Activated CD4-positive, alpha-beta T cell treated with anti-CD3 and anti-CD28 coated beads for 36 hours (primary cell): Measurements from ENCODE around the gene VKORC1. TPM values are rescaled to one million over a fixed set of nuclear protein-coding genes. Genes with fewer than 3 reads are reported as not detected.

ENCODE experiments used
- ATAC-seq: fragments of 200-7000 bp; cut with Tn5 transposase; one replicate; pipeline ENCODE4 v1.10.0; 2021; ENCODE audit warnings: mild to moderate bottlenecking, moderate library complexity
- CTCF ChIA-PET: fragments of 350-600 bp; sonication (Branson Sonifier 250); formaldehyde crosslinking; loops from one replicate; lab custom pipeline; 2021; ENCODE audit warnings: antibody characterized with exemption; lab: Charles Lee
- POLR2A ChIA-PET: fragments of 350-600 bp; sonication (Branson Sonifier 250); formaldehyde crosslinking; loops from one replicate; lab custom pipeline; 2021; ENCODE audit warnings: antibody characterized with exemption, inconsistent platforms; lab: Charles Lee
- DNase-seq: peaks from one replicate; pipeline ENCODE4 v3.0.0-alpha.2; 2020
- H3K27ac Mint-ChIP-seq: one replicate; pipeline ENCODE4 v1.8.0; 2021; ENCODE audit warnings: mixed read lengths
- H3K27me3 Mint-ChIP-seq: one replicate; pipeline ENCODE4 v1.8.0; 2021; ENCODE audit warnings: mixed read lengths
- H3K36me3 Mint-ChIP-seq: one replicate; pipeline ENCODE4 v1.8.0; 2021; ENCODE audit warnings: low read depth, mixed read lengths
- H3K4me1 Mint-ChIP-seq: one replicate; pipeline ENCODE4 v1.8.0; 2021; ENCODE audit warnings: mixed read lengths
- H3K4me3 Mint-ChIP-seq: one replicate; pipeline ENCODE4 v1.8.0; 2021; ENCODE audit warnings: mild to moderate bottlenecking, moderate library complexity, mixed read lengths
- H3K9me3 Mint-ChIP-seq: one replicate; pipeline ENCODE4 v1.8.0; 2021; ENCODE audit warnings: low read depth, mixed read lengths
- intact Hi-C, 2 experiments: fragments of 100-400 bp; cut with DNase I in 1 of 2; cut with micrococcal nuclease in 1 of 2; formaldehyde crosslinking; loops; one replicate each; pipeline versions ENCODE4 v1.14.2 to v1.15.1; 2022 to 2024; cut with DNase I, micrococcal nuclease
- total RNA-seq, 2 experiments: library from RNA; stranded (reverse); gene quantifications; one replicate each; pipeline ENCODE4 v1.2.3, GENCODE V29; 2021

Gene VKORC1
- total RNA-seq, 2 experiments from 2014 or later = 59.6 to 64.2 TPM

GRCh38 chr16:31061813-31062440 lies 32.7 kb downstream of the VKORC1 start:
- no peaks in the 10 kb centered on the region for H3K27me3 Mint-ChIP-seq
- DNase-seq (no peak), ATAC-seq (no peak)
- no peaks in the 10 kb centered on the region for H3K9me3 Mint-ChIP-seq
- H3K4me3 Mint-ChIP-seq = no peak overlapping the region
- no peak overlapping the region for H3K27ac Mint-ChIP-seq
- POLR2A ChIA-PET = no interaction called here
- intact Hi-C loops = no loop called here
- H3K4me1 Mint-ChIP-seq = peaks cover 34% of the 10 kb centered on the region
- CTCF ChIA-PET = no interaction called here
- peaks cover 18% of the 10 kb centered on the region for H3K36me3 Mint-ChIP-seq

- Mint-ChIP-seq H3K4me3 (no peak overlapping the region), H3K27ac (no peak overlapping the region), H3K36me3 (peaks cover 17% of the 10 kb centered on the region), H3K4me1 (peaks cover 30% of the 10 kb centered on the region), H3K27me3 (no peaks in the 10 kb centered on the region), H3K9me3 (no peaks in the 10 kb centered on the region)
- ATAC-seq (no peak), DNase-seq (no peak)
- POLR2A ChIA-PET = no interaction called here
- CTCF ChIA-PET = interaction anchor here (0.6 kb wide), 1 partner anchor 328 kb away, joined by 3 read pairs; no protein-coding TSS in a partner anchor
- intact Hi-C loops = no loop called here
Observed at GRCh38 chr16:31061126-31061812, 33.3 kb downstream of the VKORC1 start.

GRCh38 chr16:31055613-31056012 lies 39.0 kb downstream of the VKORC1 start:
- peaks cover 5% of the 10 kb centered on the region for H3K4me1 Mint-ChIP-seq
- DNase-seq (no peak), ATAC-seq (no peak)
- intact Hi-C loops = no loop called here
- H3K27me3 Mint-ChIP-seq = no peaks in the 10 kb centered on the region
- no peak overlapping the region for H3K27ac Mint-ChIP-seq
- ChIA-PET POLR2A (no interaction called here), CTCF (interaction anchor here (0.7 to 0.9 kb wide), 2 partner anchors 11 to 70 kb away, joined by 3 to 4 read pairs; no protein-coding TSS in a partner anchor)
- peaks cover 6% of the 10 kb centered on the region for H3K36me3 Mint-ChIP-seq
- H3K9me3 Mint-ChIP-seq = no peaks in the 10 kb centered on the region
- H3K4me3 Mint-ChIP-seq = no peak overlapping the region

DNA sequence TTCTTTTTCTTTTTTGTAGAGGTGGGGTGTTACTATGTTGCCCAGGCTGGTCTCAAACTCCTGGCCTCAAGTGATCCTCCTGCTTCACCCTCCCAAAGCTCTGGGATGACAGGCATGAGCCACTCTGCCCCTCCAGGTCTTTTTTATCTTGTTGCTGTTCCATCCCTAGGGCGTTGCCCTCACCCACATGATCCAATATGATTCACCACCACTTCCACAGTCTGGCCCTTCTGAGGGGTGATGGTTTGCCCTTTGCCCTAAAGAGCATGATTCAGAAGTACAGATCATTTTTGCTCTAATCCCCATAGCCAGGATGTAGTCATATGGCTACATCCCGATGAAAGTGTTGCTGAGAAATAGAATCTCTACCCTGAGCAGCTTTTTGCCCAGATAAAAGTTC lies 42.5 kb downstream of the VKORC1 start:
- Mint-ChIP-seq H3K36me3 (no peaks in the 10 kb centered on the region), H3K4me3 (no peak overlapping the region), H3K4me1 (peaks cover 5% of the 10 kb centered on the region), H3K27ac (no peak overlapping the region), H3K27me3 (no peaks in the 10 kb centered on the region), H3K9me3 (no peaks in the 10 kb centered on the region)
- POLR2A ChIA-PET = no interaction called here
- DNase-seq (peak; percentile 44), ATAC-seq (peak; percentile 93)
- intact Hi-C loops = no loop called here
- CTCF ChIA-PET = no interaction called here

- Mint-ChIP-seq H3K27me3 (no peaks in the 10 kb centered on the region), H3K4me1 (peaks cover 5% of the 10 kb centered on the region), H3K4me3 (no peak overlapping the region), H3K27ac (no peak overlapping the region), H3K36me3 (no peaks in the 10 kb centered on the region), H3K9me3 (no peaks in the 10 kb centered on the region)
- intact Hi-C loops = no loop called here
- ChIA-PET POLR2A (no interaction called here), CTCF (interaction anchor here (0.7 to 1.0 kb wide), 3 partner anchors 9 to 207 kb away, joined by 3 read pairs; no protein-coding TSS in a partner anchor)
- DNase-seq = no peak
- no peak for ATAC-seq
Observed at GRCh38 chr16:31050280-31051030, 44.1 kb downstream of the VKORC1 start.

DNA sequence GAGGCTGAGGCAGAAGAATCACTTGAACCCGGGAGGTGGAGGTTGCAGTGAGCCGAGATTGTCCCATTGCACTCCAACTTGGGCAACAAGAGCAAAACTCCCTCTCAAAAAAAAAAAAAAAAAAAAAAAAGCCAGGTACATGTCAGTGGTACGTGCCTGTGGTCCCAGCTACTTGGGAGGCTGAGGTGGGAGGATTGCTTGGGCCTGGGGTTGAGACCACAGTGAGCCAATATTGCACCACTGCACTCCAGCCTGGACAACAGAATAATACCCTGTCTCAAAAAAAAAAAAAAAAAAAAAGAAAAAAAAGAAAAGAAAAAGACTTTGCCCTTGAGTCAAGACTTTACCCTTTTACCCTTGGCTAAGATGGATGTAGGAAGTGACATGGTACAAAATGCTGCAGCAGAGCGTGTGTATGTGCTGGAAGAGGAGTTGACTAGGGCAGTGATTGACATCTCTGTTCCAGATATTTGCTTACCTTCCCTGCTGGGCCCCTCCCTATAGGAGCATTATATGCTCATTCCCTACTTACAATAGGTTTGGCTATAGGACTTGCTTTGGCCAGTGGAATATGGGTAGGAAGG lies 50.6 kb downstream of the VKORC1 start:
- intact Hi-C loops = loop anchor here in 1 of 2 experiments (10.0 kb wide), 1 partner anchor 49 kb away; no protein-coding TSS in a partner anchor
- POLR2A ChIA-PET = no interaction called here
- Mint-ChIP-seq H3K27me3 (no peaks in the 10 kb centered on the region), H3K9me3 (no peaks in the 10 kb centered on the region), H3K36me3 (peaks cover 8% of the 10 kb centered on the region), H3K27ac (no peak overlapping the region), H3K4me1 (no peaks in the 10 kb centered on the region), H3K4me3 (no peak overlapping the region)
- CTCF ChIA-PET = interaction anchor here (0.6 to 1.3 kb wide), 2 partner anchors 35 to 142 kb away, joined by 3 read pairs; no protein-coding TSS in a partner anchor
- ATAC-seq (no peak), DNase-seq (no peak)

DNA sequence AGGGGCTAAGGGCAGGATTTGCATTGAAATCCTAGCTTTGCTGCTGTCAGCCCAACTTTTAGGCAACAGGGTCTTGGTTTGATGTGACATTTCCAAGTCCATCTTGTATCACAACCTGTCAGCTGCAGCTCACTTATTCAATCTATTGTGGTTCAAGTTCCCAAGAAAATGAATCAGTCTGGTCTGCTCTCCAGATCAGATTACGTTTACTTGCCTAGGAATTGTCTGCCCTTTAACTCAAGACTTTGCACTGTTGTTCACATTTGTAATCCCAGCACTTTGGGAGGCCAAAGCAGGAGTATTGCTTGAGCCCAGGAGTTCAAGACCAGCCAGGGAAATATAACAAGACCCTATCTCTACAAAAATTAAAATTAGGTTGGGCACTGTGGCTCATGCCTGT lies 51.2 kb downstream of the VKORC1 start:
- H3K27me3 Mint-ChIP-seq = no peaks in the 10 kb centered on the region
- no peak for ATAC-seq
- peaks cover 11% of the 10 kb centered on the region for H3K36me3 Mint-ChIP-seq
- H3K9me3 Mint-ChIP-seq = no peaks in the 10 kb centered on the region
- no peak for DNase-seq
- no peak overlapping the region for H3K4me3 Mint-ChIP-seq
- POLR2A ChIA-PET = no interaction called here
- H3K27ac Mint-ChIP-seq = no peak overlapping the region
- no peaks in the 10 kb centered on the region for H3K4me1 Mint-ChIP-seq
- intact Hi-C loops = loop anchor here in 1 of 2 experiments (10.0 kb wide), 1 partner anchor 49 kb away; no protein-coding TSS in a partner anchor
- CTCF ChIA-PET = interaction anchor here (1.3 kb wide), 1 partner anchor 142 kb away, joined by 3 read pairs; no protein-coding TSS in a partner anchor

- H3K4me1 Mint-ChIP-seq = no peaks in the 10 kb centered on the region
- intact Hi-C loops = loop anchor here in 1 of 2 experiments (10.0 kb wide), 1 partner anchor 48 kb away; no protein-coding TSS in a partner anchor
- H3K27ac Mint-ChIP-seq = no peak overlapping the region
- ATAC-seq (no peak), DNase-seq (no peak)
- H3K27me3 Mint-ChIP-seq = no peaks in the 10 kb centered on the region
- no peaks in the 10 kb centered on the region for H3K9me3 Mint-ChIP-seq
- peaks cover 12% of the 10 kb centered on the region for H3K36me3 Mint-ChIP-seq
- ChIA-PET CTCF (interaction anchor here (0.6 to 1.3 kb wide), 3 partner anchors 15 to 141 kb away, joined by 3 read pairs; no protein-coding TSS in a partner anchor), POLR2A (no interaction called here)
- no peak overlapping the region for H3K4me3 Mint-ChIP-seq
Observed at GRCh38 chr16:31042866-31043265, 51.7 kb downstream of the VKORC1 start.

Other genes with a start within 250 kb of the VKORC1 start
- gene BCL7C, start 200.7 kb downstream of the VKORC1 start, total RNA-seq = 10 to 100 TPM; 19.5 to 20.4 TPM
- under 1 TPM; 0.18 TPM for gene CTF1, start 198.2 kb downstream of the VKORC1 start, total RNA-seq
- 10 to 100 TPM; 23.7 to 31.4 TPM for gene FBXL19, start 171.2 kb downstream of the VKORC1 start, total RNA-seq
- 1 to 10 TPM; 6.9 to 7.9 TPM for gene ORAI3, start 145.7 kb downstream of the VKORC1 start, total RNA-seq
- gene SETD1A, start 137.0 kb downstream of the VKORC1 start, total RNA-seq = 10 to 100 TPM; 18.5 to 21.7 TPM
- gene HSD3B7, start 109.6 kb downstream of the VKORC1 start, total RNA-seq = 1 to 10 TPM; 1.6 to 2.2 TPM
- 1 to 10 TPM; 1.3 to 1.5 TPM for gene STX1B, start 84.2 kb downstream of the VKORC1 start, total RNA-seq
- 10 to 100 TPM; 29.2 to 35.9 TPM for gene STX4, start 61.2 kb downstream of the VKORC1 start, total RNA-seq
- gene ZNF668, start 20.6 kb downstream of the VKORC1 start, total RNA-seq = 1 to 10 TPM; 9.2 to 9.9 TPM
- 10 to 100 TPM; 21.3 to 25.8 TPM for gene ZNF646, start 20.4 kb downstream of the VKORC1 start, total RNA-seq
- gene PRSS53, start 5.9 kb downstream of the VKORC1 start, total RNA-seq = 1 to 10 TPM; 4.0 to 9.2 TPM
- gene BCKDK, start 13.6 kb upstream of the VKORC1 start, total RNA-seq = 10 to 100 TPM; 50.0 to 53.3 TPM
- 10 to 100 TPM; 53.6 to 63.1 TPM for gene KAT8, start 22.9 kb upstream of the VKORC1 start, total RNA-seq
- not detected for gene PRSS8, start 40.9 kb upstream of the VKORC1 start, total RNA-seq
- gene PRSS36, start 55.3 kb upstream of the VKORC1 start, total RNA-seq = under 1 TPM; 0.26 to 0.43 TPM
- 100 to 1,000 TPM; 647 to 648 TPM for gene FUS, start 85.3 kb upstream of the VKORC1 start, total RNA-seq
- gene PYCARD, start 108.0 kb upstream of the VKORC1 start, total RNA-seq = 1 to 10 TPM; 5.7 TPM
- gene TRIM72, start 119.3 kb upstream of the VKORC1 start, total RNA-seq = under 1 TPM in 1 of 2 experiments, not detected in 1; 0.04 TPM
- not detected for gene PYDC1, start 122.3 kb upstream of the VKORC1 start, total RNA-seq
- gene ITGAM, start 165.2 kb upstream of the VKORC1 start, total RNA-seq = under 1 TPM; 0.67 to 0.98 TPM